PC-9 (cell line): Measurements from ENCODE around the gene KCNJ5. TPM values are rescaled to one million over a fixed set of nuclear protein-coding genes. Genes with fewer than 3 reads are reported as not detected.

Source experiments
- BruUV-seq: library from RNA; stranded (reverse); fragments of 400-500 nt; replicated peaks from 2 replicates; lab custom pipeline; 2021; lab: Mats Ljungman, UMichigan
- CTCF ChIA-PET: fragments of 300-600 bp; sonication (Branson Sonifier 250); formaldehyde crosslinking; loops from one replicate; lab custom pipeline; 2022; ENCODE audit warnings: antibody characterized with exemption; lab: Charles Lee
- POLR2A ChIA-PET: fragments of 300-600 bp; sonication (Branson Sonifier 250); formaldehyde crosslinking; loops from one replicate; lab custom pipeline; 2022; ENCODE audit warnings: antibody characterized with exemption; ENCODE audit not compliant: unreplicated experiment; lab: Charles Lee
- DNase-seq, 2 experiments: peaks; one replicate each; pipeline versions ENCODE4 v3.0.0 to v3.0.0-alpha.2; 2015 to 2022; ENCODE audit warnings: mixed read lengths in 1 of 2
- H2AFZ ChIP-seq: fragments of 200-600 bp; sonication (generic); 2 replicates; pipeline ENCODE4 v1.8.1; 2017; ENCODE audit warnings: antibody characterized with exemption
- H3F3A ChIP-seq: fragments of 200-600 bp; sonication (generic); 2 replicates; pipeline ENCODE4 v1.8.1; 2017; ENCODE audit warnings: antibody characterized with exemption, mild to moderate bottlenecking, low read depth; ENCODE audit not compliant: insufficient read depth
- H3K27ac ChIP-seq: fragments of 200-600 bp; sonication (generic); 2 replicates; pipeline ENCODE4 v1.6.1; 2016; ENCODE audit warnings: mixed run types
- H3K27me3 ChIP-seq: fragments of 200-600 bp; sonication (generic); 2 replicates; pipeline ENCODE4 v1.6.1; 2016; ENCODE audit warnings: low read depth, mixed run types; ENCODE audit not compliant: insufficient read depth
- H3K36me3 ChIP-seq: fragments of 200-600 bp; sonication (generic); 2 replicates; pipeline ENCODE4 v1.6.1; 2016; ENCODE audit warnings: low read depth, mixed run types
- H3K4me1 ChIP-seq: fragments of 200-600 bp; sonication (generic); replicated peaks from 2 replicates; pipeline ENCODE4 v1.6.1; 2016; ENCODE audit warnings: mixed run types; ENCODE audit not compliant: insufficient read depth
- H3K4me2 ChIP-seq: fragments of 200-600 bp; sonication (generic); 2 replicates; pipeline ENCODE4 v1.6.1; 2017; ENCODE audit warnings: mixed run types
- H3K4me3 ChIP-seq: fragments of 200-600 bp; sonication (generic); 2 replicates; pipeline ENCODE4 v1.6.1; 2016; ENCODE audit warnings: mixed run types
- H3K79me2 ChIP-seq: fragments of 200-600 bp; sonication (generic); 2 replicates; pipeline ENCODE4 v1.6.1; 2017; ENCODE audit warnings: low read depth, mixed run types
- H3K9me2 ChIP-seq: fragments of 200-600 bp; sonication (generic); 2 replicates; pipeline ENCODE4 v1.8.1; 2017; ENCODE audit warnings: mild to moderate bottlenecking; ENCODE audit not compliant: insufficient read depth
- H3K9me3 ChIP-seq: fragments of 200-600 bp; sonication (generic); 2 replicates; pipeline ENCODE4 v1.8.1; 2016; ENCODE audit warnings: low read depth; ENCODE audit not compliant: insufficient read depth
- H4K20me1 ChIP-seq: fragments of 200-600 bp; sonication (generic); 2 replicates; pipeline ENCODE4 v1.8.1; 2017; ENCODE audit not compliant: insufficient read depth
- CTCF ChIP-seq: fragments of 200-600 bp; sonication (generic); conservative IDR thresholded peaks from 2 replicates; pipeline ENCODE4 v1.6.1; 2017; ENCODE audit warnings: mixed run types, antibody characterized with exemption, mild to moderate bottlenecking, moderate library complexity
- EZH2 ChIP-seq: fragments of 200-600 bp; sonication (generic); IDR thresholded peaks from 2 replicates; pipeline ENCODE4 v1.8.0; 2017; ENCODE audit warnings: antibody characterized with exemption, low read depth
- intact Hi-C: fragments of 100-400 bp; cut with micrococcal nuclease; formaldehyde crosslinking; loops from one replicate; pipeline ENCODE4 v1.10.0; 2022; ENCODE audit not compliant: unreplicated experiment
- total RNA-seq: library from RNA; stranded (reverse); gene quantifications from 2 replicates; pipeline ENCODE4 v1.2.3, GENCODE V29; 2021

KCNJ5 gene
- total RNA-seq, 1 experiment from 2014 or later: 0.11 TPM

DNA sequence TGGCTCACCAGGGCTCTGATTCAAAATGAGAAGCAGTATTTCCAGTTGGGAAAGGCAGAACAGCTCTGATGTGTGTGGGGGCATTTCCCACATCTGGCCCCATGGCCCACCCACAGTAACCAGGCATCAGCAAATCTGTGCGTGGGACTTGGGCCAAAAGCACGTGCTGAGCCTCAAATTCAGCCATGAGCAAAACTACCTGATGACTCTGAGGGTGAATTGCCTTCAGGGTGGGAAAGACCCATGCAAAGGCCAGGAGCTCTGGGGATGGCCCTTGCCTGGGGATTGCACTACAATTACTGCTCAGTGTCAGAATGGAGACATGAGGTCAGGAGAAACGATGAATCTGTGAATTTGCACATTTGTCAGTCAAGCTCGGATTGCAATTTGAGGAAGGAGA, 30.6 kb downstream of the KCNJ5 start:
- Histone ChIP-seq H3K27me3 (peaks cover 47% of the 10 kb centered on the region), H3K9me2 (no peaks in the 10 kb centered on the region), H3F3A (no peaks in the 10 kb centered on the region), H3K79me2 (no peaks in the 10 kb centered on the region), H3K4me3 (no peak overlapping the region), H3K27ac (no peak overlapping the region), H3K9me3 (no peaks in the 10 kb centered on the region), H3K36me3 (no peaks in the 10 kb centered on the region), H3K4me2 (no peak overlapping the region), H3K4me1 (no peaks in the 10 kb centered on the region), H2AFZ (no peak overlapping the region), H4K20me1 (no peaks in the 10 kb centered on the region)
- ChIA-PET CTCF (no interaction called here), POLR2A (no interaction called here)
- no TSS peak for BruUV-seq
- intact Hi-C loops: no loop called here
- TF ChIP-seq CTCF (no peak), EZH2 (no peak)
- DNase-seq: no peak

GRCh38 chr11:128924104-128924503, 32.9 kb downstream of the KCNJ5 start:
- ChIA-PET CTCF (no interaction called here), POLR2A (interaction anchor here (0.6 kb wide), 1 partner anchor 25 kb away, joined by 4 read pairs; no protein-coding TSS in a partner anchor)
- H3K4me1 ChIP-seq: no peaks in the 10 kb centered on the region
- H3K9me3 ChIP-seq: no peaks in the 10 kb centered on the region
- no peaks in the 10 kb centered on the region for H3F3A ChIP-seq
- peaks cover 56% of the 10 kb centered on the region for H3K27me3 ChIP-seq
- no peaks in the 10 kb centered on the region for H3K36me3 ChIP-seq
- BruUV-seq: no TSS peak
- no peak overlapping the region for H3K4me3 ChIP-seq
- no peaks in the 10 kb centered on the region for H4K20me1 ChIP-seq
- TF ChIP-seq CTCF: no peak
- no peak for TF ChIP-seq EZH2
- no peak for DNase-seq
- intact Hi-C loops: no loop called here
- no peaks in the 10 kb centered on the region for H3K79me2 ChIP-seq
- no peak overlapping the region for H3K4me2 ChIP-seq
- H3K27ac ChIP-seq: no peak overlapping the region
- H2AFZ ChIP-seq: no peak overlapping the region
- H3K9me2 ChIP-seq: no peaks in the 10 kb centered on the region

- DNase-seq: no peak
- intact Hi-C loops: no loop called here
- no TSS peak for BruUV-seq
- ChIA-PET POLR2A (interaction anchor here (0.6 kb wide), 2 partner anchors 19 to 24 kb away, joined by 4 to 21 read pairs; no protein-coding TSS in a partner anchor), CTCF (no interaction called here)
- Histone ChIP-seq H3K4me2 (no peak overlapping the region), H3K27ac (no peak overlapping the region), H3K9me2 (no peaks in the 10 kb centered on the region), H3K4me1 (no peaks in the 10 kb centered on the region), H2AFZ (no peak overlapping the region), H4K20me1 (no peaks in the 10 kb centered on the region), H3K79me2 (no peaks in the 10 kb centered on the region), H3F3A (no peaks in the 10 kb centered on the region), H3K27me3 (peaks cover 56% of the 10 kb centered on the region), H3K4me3 (no peak overlapping the region), H3K9me3 (no peaks in the 10 kb centered on the region), H3K36me3 (no peaks in the 10 kb centered on the region)
- no peak for TF ChIP-seq CTCF
- TF ChIP-seq EZH2: no peak
Measured at GRCh38 chr11:128924510-128925249, 33.5 kb downstream of the KCNJ5 start.
